CMK (cell line): ENCODE results near the gene PI4K2B.
"Not testable (repeated sequence)": the region's sequence is repeated elsewhere in the genome, so short reads cannot be mapped to it uniquely, and the experiment has no call there.

Experiments used
- DNase-seq: peaks from one replicate; pipeline ENCODE4 v3.0.0-alpha.2; 2010; ENCODE audit warnings: low read depth

Gene PI4K2B

DNA sequence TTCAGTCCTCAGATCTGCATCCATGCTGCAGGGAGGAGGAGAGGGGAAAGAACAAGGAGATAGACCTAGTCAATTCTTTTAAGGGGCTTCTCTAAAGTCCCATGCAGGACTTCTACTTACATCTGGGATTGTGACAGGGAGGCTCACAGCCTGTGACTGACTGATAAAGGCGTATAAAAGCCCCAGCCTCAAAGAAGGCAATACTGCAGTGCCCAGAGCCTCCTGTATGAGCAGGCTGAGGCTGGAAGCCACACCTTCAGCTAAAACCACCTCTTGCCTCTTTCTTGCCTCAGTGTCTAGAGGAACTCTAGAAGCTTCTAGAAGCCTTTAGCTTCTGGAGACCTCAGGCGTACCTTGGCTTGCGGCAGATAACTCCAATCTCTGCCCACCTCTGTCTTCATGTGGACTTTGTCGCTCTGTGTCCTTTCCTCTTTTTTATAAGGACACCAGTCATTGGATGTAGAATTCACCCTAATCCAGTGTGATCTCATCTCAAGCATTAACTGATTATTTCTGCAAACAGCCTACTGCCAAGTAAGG is 72.8 kb downstream of the PI4K2B start:
- no peak for DNase-seq

DNA sequence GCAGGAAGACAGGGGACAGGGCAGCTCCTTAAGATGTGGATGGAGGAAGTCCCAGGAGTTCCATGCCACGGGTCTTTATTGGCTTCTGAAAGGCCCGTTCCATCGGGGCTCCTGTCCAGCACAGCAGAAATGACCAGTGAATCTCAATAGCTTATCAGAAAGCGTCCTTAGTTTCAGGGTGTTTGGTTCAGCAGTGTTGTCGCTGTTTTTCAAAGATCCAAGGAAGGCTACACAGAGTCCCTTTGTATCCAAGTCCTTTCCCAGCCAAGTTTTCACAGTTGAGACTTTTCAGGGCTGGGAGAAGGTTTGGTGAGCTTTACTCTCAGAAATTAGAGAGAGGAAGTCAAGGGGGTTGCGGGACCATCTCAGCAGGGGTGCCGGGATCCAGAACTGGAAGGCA is 73.8 kb downstream of the PI4K2B start:
- no peak for DNase-seq

DNA sequence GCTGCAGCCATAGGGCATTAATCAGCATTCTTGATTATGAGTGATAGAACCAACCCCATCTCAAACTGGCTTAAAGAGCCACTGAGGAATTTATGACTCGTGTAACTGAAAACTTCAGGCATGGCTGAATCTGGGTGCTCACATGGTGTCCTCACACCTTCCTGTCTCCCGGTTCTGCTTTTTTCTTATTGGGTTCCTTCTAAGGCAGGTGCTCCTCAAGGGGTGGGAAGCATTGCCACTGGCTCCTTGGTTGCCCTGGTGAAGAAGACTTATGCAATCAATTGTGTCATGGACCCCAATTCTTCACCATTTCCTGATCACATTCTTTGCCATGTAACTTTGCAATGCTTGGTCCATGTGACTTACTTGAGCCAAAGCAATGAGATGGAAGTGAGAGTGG is 74.5 kb downstream of the PI4K2B start:
- DNase-seq: no peak

DNA sequence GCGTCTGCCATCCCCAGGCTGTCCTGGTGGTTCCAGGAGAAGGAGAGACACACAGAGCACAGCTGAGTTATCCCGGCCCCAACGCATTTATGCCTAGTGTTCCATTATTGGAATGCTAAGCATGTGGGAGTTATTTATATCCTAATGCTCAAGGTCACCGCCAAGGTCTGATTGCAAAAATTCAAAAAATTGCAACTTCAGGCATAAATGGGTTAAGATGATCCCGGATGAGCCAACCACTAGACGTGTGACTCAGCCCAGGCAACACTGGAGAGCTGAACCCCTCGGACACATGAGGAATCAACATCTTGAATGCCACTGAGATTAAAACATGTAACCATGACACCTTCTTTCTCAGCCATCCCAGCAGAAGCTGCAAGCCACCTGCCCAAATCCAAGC is 74.9 kb downstream of the PI4K2B start:
- no peak for DNase-seq

GRCh38 chr4:25310066-25310802 is 76.4 kb downstream of the PI4K2B start:
- no peak for DNase-seq

DNA sequence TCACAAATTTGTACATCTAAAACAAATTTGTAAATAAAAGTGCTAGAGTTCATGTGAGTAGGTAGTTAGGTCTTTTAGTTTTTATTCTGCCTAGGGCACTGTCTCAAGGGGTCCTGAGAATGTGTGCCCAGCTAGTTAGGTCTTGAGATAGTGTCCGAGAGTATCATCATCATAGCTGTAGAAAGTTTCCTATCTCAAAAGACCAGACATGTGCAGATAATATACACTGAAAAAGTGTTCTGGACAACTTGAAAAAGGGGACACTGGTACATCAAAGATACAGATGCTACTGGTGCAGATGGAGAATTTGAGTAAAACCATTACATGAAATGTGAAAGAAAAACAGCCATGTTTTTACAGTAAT is 77.0 kb downstream of the PI4K2B start:
- peak; percentile 9 for DNase-seq

DNA sequence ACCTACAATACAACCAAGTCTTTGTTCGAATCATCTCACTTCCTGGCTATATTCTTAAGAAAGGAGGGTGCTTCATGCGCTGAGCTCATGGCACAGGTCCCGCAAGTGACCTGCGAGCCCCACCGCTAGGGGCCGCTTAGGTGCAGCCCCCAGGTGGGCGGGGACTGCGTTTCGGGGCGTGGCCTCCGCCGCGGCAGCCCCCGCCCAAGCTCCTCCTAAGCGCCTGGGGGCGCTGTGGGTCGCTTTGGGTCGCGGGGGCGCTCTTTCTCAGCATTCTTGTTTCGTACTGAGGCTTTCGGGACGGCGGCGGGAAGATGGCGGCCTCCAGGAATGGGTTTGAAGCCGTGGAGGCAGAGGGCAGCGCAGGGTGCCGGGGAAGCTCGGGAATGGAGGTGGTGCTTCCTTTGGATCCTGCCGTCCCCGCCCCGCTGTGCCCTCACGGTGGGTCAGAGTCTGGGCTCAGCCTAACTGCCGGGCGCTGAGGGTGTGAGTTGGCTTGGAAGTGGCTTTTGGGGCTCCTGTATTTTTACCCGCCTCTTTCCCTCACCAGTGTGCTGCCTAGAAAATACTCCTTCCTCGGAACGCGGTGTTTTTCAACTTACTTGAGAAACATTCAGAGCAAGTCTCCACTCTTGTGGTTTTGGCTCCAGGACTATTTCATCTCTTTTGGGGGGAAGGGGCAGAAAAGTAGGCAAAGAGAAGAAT is 78.8 kb downstream of the PI4K2B start, which contains the start of gene ZCCHC4:
ZCCHC4 (plus strand) TSS at position 279 of the 705 bp plus-strand sequence; CDS start at position 315, 36 bp downstream.
- DNase-seq: peak; percentile 80

GRCh38 chr4:25313201-25313895 is 79.5 kb downstream of the PI4K2B start:
- no peak for DNase-seq

GRCh38 chr4:25320336-25320735 is 86.5 kb downstream of the PI4K2B start:
- DNase-seq: no peak

DNA sequence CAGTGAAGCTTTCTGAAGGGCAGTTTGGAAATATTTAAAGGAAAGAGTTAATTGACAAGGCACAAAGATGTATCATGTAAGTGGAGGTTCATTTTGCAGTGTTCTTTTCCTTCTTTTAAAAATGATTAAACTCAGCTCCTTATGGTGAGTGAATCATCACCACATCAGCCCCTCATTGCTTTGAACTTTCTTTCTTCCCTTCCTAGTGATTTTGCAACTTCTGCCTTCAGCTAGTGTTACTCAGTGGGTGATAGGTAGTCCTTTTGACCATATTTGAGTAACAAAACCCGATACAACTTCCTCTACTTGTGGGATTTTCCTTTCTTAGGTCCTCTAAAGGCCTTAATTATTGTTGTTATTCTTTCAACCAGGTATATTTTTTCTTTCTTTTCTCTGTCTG is 86.9 kb downstream of the PI4K2B start:
- no peak for DNase-seq

DNA sequence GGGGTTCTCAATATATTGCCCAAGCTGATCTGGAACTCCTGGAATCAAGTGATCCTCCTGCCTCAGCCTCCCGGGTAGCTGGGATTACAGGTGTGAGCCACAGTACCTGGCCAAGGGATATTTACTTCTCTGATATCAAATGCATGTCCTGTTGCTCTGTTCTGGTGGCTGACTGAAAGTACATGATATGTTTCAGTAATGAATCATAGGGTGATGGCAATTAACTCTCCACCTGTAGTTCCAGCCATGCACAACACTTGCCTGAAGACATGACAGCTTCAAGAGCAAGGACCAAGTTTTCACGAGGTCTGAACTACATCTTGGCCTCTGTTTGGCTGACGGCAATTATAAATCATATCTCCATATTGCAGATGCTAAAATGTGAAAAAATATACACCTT is 87.9 kb downstream of the PI4K2B start:
- DNase-seq: no peak

GRCh38 chr4:25328463-25328862 is 94.6 kb downstream of the PI4K2B start:
- not testable (repeated sequence) for DNase-seq
